Neural cell (in vitro differentiated cells): ENCODE results near the gene TLE4.

Experiments used
- EP300 ChIP-seq: fragments of 450-650 bp; conservative IDR thresholded peaks from 2 replicates; pipeline ENCODE4 v1.6.1; 2014; ENCODE audit warnings: antibody characterized with exemption, mild to moderate bottlenecking, moderate library complexity; ENCODE audit not compliant: poor library complexity, severe bottlenecking
- EZH2 ChIP-seq: fragments of 200-600, 300-800 bp; shearing (Covaris generic), sonication (generic); IDR thresholded peaks from 2 replicates; pipeline ENCODE4 v1.6.1; 2014; ENCODE audit warnings: antibody characterized with exemption, low read length, borderline replicate concordance, mild to moderate bottlenecking; ENCODE audit not compliant: insufficient read depth, poor library complexity, severe bottlenecking
- MXI1 ChIP-seq: fragments of 450-650 bp; conservative IDR thresholded peaks from 2 replicates; pipeline ENCODE4 v1.6.1; 2014; ENCODE audit warnings: antibody characterized with exemption, mild to moderate bottlenecking; ENCODE audit not compliant: poor library complexity, severe bottlenecking
- POLR2AphosphoS5 ChIP-seq: IDR thresholded peaks from 2 replicates; pipeline ENCODE4 v1.6.1; 2012
- RAD21 ChIP-seq: fragments of 450-650 bp; conservative IDR thresholded peaks from 2 replicates; pipeline ENCODE4 v1.6.1; 2014; ENCODE audit warnings: antibody characterized with exemption, mild to moderate bottlenecking, moderate library complexity
- SMC3 ChIP-seq: fragments of 450-650 bp; conservative IDR thresholded peaks from 2 replicates; pipeline ENCODE4 v1.6.1; 2014; ENCODE audit warnings: antibody characterized with exemption, mild to moderate bottlenecking, moderate library complexity; ENCODE audit not compliant: poor library complexity
- TF ChIP-seq, protein P1 (sequence below): fragments of 450-650 bp; IDR thresholded peaks from 2 replicates; pipeline ENCODE4 v1.5.1; 2014; ENCODE audit warnings: antibody characterized with exemption, mild to moderate bottlenecking, moderate library complexity; ENCODE audit not compliant: poor library complexity, severe bottlenecking
- TF ChIP-seq, protein P2 (sequence below): IDR thresholded peaks from 2 replicates; pipeline ENCODE4 v1.6.1; 2012; ENCODE audit warnings: borderline replicate concordance

DNA sequence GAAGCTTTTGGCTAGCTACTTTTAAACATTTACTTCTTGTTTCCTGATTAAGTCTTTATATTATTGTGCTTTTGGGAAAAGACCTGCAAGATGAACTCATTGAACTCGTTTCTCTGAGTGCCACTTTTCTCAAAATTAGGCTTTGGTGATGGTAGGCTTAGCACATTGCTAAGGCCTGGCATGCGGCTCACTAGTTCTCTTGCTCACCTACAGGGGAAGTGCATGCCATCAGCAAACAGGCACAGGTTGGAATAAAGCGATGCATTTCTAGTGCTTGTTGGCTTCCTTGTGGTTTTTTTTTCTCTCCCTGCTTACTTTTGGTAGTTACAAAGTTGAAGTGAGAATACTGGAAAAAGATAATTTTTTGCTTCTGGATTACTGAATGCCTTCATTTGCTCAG lies 41.4 kb downstream of the TLE4 start:
- TF ChIP-seq MXI1, result no peak
- TF ChIP-seq, protein P1, sequence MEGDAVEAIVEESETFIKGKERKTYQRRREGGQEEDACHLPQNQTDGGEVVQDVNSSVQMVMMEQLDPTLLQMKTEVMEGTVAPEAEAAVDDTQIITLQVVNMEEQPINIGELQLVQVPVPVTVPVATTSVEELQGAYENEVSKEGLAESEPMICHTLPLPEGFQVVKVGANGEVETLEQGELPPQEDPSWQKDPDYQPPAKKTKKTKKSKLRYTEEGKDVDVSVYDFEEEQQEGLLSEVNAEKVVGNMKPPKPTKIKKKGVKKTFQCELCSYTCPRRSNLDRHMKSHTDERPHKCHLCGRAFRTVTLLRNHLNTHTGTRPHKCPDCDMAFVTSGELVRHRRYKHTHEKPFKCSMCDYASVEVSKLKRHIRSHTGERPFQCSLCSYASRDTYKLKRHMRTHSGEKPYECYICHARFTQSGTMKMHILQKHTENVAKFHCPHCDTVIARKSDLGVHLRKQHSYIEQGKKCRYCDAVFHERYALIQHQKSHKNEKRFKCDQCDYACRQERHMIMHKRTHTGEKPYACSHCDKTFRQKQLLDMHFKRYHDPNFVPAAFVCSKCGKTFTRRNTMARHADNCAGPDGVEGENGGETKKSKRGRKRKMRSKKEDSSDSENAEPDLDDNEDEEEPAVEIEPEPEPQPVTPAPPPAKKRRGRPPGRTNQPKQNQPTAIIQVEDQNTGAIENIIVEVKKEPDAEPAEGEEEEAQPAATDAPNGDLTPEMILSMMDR, result no peak
- no peak for TF ChIP-seq EZH2
- TF ChIP-seq EP300, result no peak
- TF ChIP-seq, protein P2, sequence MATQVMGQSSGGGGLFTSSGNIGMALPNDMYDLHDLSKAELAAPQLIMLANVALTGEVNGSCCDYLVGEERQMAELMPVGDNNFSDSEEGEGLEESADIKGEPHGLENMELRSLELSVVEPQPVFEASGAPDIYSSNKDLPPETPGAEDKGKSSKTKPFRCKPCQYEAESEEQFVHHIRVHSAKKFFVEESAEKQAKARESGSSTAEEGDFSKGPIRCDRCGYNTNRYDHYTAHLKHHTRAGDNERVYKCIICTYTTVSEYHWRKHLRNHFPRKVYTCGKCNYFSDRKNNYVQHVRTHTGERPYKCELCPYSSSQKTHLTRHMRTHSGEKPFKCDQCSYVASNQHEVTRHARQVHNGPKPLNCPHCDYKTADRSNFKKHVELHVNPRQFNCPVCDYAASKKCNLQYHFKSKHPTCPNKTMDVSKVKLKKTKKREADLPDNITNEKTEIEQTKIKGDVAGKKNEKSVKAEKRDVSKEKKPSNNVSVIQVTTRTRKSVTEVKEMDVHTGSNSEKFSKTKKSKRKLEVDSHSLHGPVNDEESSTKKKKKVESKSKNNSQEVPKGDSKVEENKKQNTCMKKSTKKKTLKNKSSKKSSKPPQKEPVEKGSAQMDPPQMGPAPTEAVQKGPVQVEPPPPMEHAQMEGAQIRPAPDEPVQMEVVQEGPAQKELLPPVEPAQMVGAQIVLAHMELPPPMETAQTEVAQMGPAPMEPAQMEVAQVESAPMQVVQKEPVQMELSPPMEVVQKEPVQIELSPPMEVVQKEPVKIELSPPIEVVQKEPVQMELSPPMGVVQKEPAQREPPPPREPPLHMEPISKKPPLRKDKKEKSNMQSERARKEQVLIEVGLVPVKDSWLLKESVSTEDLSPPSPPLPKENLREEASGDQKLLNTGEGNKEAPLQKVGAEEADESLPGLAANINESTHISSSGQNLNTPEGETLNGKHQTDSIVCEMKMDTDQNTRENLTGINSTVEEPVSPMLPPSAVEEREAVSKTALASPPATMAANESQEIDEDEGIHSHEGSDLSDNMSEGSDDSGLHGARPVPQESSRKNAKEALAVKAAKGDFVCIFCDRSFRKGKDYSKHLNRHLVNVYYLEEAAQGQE, result no peak
- no peak for TF ChIP-seq RAD21
- TF ChIP-seq SMC3, result no peak
- no peak for TF ChIP-seq POLR2AphosphoS5
